GM12892 (cell line): ENCODE measurements around the gene OGFOD3.

ENCODE experiments used
- POLR2A ChIP-seq: IDR thresholded peaks from 2 replicates; pipeline ENCODE4 v1.6.1; 2011; ENCODE audit warnings: low read depth, low read length, control low read depth
- POLR2AphosphoS5 ChIP-seq: IDR thresholded peaks from 2 replicates; pipeline ENCODE4 v1.6.1; 2011; ENCODE audit warnings: low read depth, low read length, control low read depth
- TAF1 ChIP-seq: IDR thresholded peaks from 2 replicates; pipeline ENCODE4 v1.6.1; 2011; ENCODE audit warnings: low read depth, mild to moderate bottlenecking, control low read depth, low read length, borderline replicate concordance

- TF ChIP-seq POLR2AphosphoS5 (no peak), POLR2A (no peak), TAF1 (no peak)
Measured at GRCh38 chr17:82386881-82387704, 31.3 kb downstream of the OGFOD3 start.
